Cardiac fibroblast (primary cell): Measurements from ENCODE around the gene OTOG.

Experiments
- DNase-seq, 2 donors: peaks; one replicate each; pipeline versions ENCODE4 v3.0.0 to v3.0.0-alpha.2; 2010; ENCODE audit warnings: low read depth in 2 of 2
- H3K4me3 ChIP-seq, 2 donors: replicated peaks in 1 of 2; 1 replicate in 1 of 2; 2 replicates in 1 of 2; pipeline ENCODE4 v1.5.1; 2011; ENCODE audit warnings: low read depth in 2 of 2, low read length in 2 of 2, mild to moderate bottlenecking in 2 of 2, moderate library complexity in 1 of 2
- TF ChIP-seq, protein P1 (sequence below): IDR thresholded peaks from one replicate; pipeline ENCODE4 v1.5.1; 2011; ENCODE audit warnings: low read depth, mild to moderate bottlenecking, low read length, inconsistent platforms

Gene OTOG

DNA sequence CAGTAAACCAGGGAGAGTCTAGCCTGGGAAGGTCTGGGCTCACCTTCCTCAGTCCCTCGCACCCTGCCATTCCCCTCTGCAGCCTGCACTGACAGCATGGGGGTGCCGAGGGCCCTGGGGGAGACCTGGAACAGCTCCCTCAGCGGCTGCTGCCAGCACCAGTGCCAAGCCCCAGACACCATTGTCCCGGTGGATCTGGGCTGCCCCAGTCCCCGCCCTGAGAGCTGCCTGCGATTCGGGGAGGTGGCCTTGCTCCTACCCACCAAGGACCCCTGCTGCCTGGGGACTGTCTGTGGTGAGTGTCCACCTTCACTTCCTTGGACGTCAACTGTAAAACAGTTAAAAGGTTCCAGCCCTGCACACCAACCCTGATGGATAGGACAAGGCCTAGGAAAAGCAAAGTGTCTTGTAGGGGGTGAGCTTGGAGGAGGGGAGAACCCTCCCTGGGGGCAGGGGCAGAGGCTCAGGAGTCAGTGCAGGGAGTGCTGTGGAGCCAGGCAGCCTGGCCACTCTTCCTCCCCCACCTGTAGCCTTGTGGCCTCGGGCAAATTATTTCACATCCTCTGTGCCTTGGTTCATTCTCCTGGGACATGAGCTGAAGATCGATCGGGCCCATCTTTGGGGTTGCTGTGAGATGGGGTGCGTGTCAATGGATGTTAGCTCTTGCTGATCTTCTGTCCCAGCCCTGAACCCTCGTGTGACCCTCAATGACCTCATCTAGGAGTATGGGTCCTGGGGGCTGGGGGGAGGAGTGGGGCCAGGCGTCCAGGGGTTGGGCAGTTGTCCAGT, 87.1 kb downstream of the OTOG start:
- TF ChIP-seq, protein P1, sequence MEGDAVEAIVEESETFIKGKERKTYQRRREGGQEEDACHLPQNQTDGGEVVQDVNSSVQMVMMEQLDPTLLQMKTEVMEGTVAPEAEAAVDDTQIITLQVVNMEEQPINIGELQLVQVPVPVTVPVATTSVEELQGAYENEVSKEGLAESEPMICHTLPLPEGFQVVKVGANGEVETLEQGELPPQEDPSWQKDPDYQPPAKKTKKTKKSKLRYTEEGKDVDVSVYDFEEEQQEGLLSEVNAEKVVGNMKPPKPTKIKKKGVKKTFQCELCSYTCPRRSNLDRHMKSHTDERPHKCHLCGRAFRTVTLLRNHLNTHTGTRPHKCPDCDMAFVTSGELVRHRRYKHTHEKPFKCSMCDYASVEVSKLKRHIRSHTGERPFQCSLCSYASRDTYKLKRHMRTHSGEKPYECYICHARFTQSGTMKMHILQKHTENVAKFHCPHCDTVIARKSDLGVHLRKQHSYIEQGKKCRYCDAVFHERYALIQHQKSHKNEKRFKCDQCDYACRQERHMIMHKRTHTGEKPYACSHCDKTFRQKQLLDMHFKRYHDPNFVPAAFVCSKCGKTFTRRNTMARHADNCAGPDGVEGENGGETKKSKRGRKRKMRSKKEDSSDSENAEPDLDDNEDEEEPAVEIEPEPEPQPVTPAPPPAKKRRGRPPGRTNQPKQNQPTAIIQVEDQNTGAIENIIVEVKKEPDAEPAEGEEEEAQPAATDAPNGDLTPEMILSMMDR = no peak
- no peak for DNase-seq
- no peak overlapping the region for H3K4me3 ChIP-seq

DNA sequence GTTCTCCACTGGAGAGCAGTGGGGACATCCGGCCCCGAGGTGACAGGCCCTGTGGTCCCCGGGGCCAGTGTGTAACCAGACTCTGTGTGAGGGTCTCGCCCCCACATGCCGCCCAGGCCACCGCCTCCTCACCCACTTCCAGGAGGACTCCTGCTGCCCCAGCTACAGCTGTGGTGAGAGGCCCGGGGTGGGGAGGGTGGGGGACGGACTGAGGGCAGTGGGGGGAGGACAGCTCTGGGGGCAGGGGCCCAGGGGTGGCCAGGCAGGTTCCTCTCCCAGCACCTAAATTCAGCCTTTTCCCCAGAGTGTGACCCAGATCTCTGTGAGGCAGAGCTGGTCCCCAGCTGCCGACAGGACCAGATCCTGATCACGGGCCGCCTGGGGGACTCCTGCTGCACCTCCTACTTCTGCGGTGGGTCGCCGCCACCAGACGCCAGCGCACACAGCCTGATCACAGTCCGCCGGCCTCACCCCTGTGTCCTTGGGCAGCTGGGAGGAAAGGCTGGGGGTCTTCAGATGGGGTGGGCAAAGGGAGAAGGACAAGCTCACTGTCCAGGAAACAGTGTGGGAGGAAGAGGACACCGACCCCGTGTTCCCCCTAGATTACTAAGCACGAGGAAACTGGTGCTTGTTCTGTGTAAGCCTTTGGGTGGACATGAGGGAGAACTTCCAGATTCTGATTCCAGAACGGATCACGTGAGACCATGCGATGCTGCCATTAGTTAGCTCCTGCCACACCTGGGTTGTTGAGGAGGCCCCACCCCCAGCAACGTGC, 87.9 kb downstream of the OTOG start:
- DNase-seq = no peak
- TF ChIP-seq, protein P1 = no peak
- no peak overlapping the region for H3K4me3 ChIP-seq

DNA sequence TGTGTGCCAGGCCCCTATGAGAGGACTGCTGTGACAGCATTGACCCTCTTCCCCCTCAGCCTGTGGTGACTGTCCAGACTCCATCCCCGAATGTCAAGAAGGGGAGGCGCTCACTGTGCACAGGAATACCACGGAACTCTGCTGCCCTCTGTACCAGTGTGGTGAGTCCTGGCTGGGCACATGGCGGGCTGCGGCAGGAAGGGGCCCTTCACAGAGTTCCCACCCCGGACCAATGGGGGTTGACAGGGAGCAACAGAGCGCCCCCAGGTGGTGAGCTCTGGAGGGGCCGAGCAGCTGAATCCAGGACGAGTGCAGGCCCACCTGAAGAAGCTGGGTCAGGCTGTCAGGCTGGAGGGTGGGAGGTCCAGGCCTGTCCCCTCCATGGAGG, 88.5 kb downstream of the OTOG start:
- TF ChIP-seq, protein P1 = no peak
- no peak overlapping the region for H3K4me3 ChIP-seq
- DNase-seq = no peak

DNA sequence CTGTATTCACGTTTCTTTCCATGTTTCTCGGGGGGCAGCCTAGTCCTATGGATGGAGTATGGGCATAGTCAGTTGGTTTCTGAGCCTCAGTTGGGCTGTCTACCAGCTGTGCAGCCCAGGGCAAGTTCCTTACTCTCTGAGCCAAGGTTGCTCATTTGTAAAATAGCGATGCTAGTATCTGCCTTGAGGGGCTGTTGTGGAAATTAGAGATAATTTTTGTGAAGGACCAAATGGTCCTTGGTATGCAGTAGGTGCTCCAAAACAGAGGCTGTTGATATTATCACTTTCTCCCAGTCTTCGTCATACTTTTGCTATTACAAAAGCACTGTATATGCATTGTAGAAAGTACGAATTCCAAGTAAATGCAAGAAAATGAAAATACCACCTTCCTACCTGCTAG, 89.7 kb downstream of the OTOG start:
- H3K4me3 ChIP-seq = no peak overlapping the region
- DNase-seq = no peak
- TF ChIP-seq, protein P1 = no peak

DNA sequence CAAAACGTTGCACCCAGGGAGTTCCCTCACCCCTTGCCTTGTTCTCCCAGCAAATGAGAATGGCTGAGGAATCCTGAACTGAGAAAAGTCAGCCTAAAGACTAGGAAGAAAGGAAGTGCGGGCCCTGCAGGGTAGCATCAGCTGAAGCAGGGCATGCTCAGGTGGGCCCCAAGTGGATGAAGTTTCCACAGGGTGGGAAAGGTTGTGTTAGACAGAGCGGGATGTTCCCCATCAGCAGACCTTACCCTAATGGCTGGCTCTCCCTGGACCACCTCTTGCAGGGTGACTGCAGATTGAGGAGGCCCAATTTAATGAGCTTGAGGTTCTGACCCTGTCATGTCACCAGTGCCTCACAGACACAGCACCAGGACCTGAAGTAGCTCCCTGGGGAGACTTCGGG, 90.8 kb downstream of the OTOG start:
- TF ChIP-seq, protein P1 = no peak
- no peak overlapping the region for H3K4me3 ChIP-seq
- DNase-seq = no peak

DNA sequence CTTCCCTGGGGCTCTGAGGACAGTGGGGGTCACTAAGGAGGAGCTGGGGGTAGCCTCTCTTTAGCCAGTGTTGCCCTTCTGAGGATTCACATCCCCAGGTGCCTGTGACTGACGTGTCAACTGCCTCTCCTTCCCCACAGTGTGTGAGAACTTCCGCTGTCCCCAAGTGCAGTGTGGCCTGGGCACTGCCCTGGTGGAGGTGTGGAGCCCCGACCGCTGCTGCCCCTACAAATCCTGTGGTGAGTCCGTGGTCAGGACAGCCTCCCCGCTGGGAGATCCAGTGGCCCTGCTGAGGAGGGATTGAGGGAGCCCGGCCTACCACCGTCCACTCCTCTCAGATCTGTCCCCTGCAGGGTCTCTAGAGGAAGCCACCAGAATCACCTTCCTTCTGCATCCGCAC, 91.3 kb downstream of the OTOG start:
- H3K4me3 ChIP-seq = no peak overlapping the region
- no peak for DNase-seq
- TF ChIP-seq, protein P1 = no peak
